ENCODE data around the gene SOCS6.

Gene SOCS6

GRCh38 chr18:70337139-70337972, 48.5 kb downstream of the SOCS6 start:
- TF ChIP-seq REST (IDR thresholded peaks at IDR 0.05; ENCODE audit: low read depth) (no peak), MAX (IDR thresholded peaks at IDR 0.05) (no peak), TAF1 (IDR thresholded peaks at IDR 0.05; ENCODE audit: low read depth) (no peak), TEAD4 (IDR thresholded peaks at IDR 0.05) (no peak), ZBTB7A (IDR thresholded peaks at IDR 0.05; ENCODE audit: low read depth) (no peak), EGR1 (IDR thresholded peaks at IDR 0.05) (no peak), EP300 (IDR thresholded peaks at IDR 0.05; ENCODE audit: borderline replicate concordance) (no peak)

- TF ChIP-seq REST (IDR thresholded peaks at IDR 0.05; ENCODE audit: low read depth) (no peak), USF1 (IDR thresholded peaks at IDR 0.05) (no peak), YY1 (IDR thresholded peaks at IDR 0.05; ENCODE audit: low read depth) (no peak), FOXM1 (IDR thresholded peaks at IDR 0.05; ENCODE audit: borderline replicate concordance, low read depth) (no peak), CEBPB (IDR thresholded peaks at IDR 0.05) (no peak), MAX (IDR thresholded peaks at IDR 0.05) (no peak), EP300 (IDR thresholded peaks at IDR 0.05; ENCODE audit: borderline replicate concordance) (no peak), TEAD4 (IDR thresholded peaks at IDR 0.05) (no peak), ZBTB7A (IDR thresholded peaks at IDR 0.05; ENCODE audit: low read depth) (no peak), TAF1 (IDR thresholded peaks at IDR 0.05; ENCODE audit: low read depth) (no peak), TCF12 (IDR thresholded peaks at IDR 0.05; ENCODE audit: low read depth) (no peak), NFIC (IDR thresholded peaks at IDR 0.05) (no peak)
Observed at GRCh38 chr18:70338890-70339289, 50.0 kb downstream of the SOCS6 start.

- TF ChIP-seq CREB1 (IDR thresholded peaks at IDR 0.05; ENCODE audit: low read depth) (no peak), USF1 (IDR thresholded peaks at IDR 0.05) (no peak), FOXM1 (IDR thresholded peaks at IDR 0.05; ENCODE audit: borderline replicate concordance, low read depth) (no peak), YY1 (IDR thresholded peaks at IDR 0.05; ENCODE audit: low read depth) (no peak), EP300 (IDR thresholded peaks at IDR 0.05; ENCODE audit: borderline replicate concordance) (no peak), EGR1 (IDR thresholded peaks at IDR 0.05) (no peak), NFIC (IDR thresholded peaks at IDR 0.05) (no peak), RAD21 (IDR thresholded peaks at IDR 0.05; ENCODE audit: low read depth) (no peak), MAX (IDR thresholded peaks at IDR 0.05) (no peak), CEBPB (IDR thresholded peaks at IDR 0.05) (no peak), TEAD4 (IDR thresholded peaks at IDR 0.05) (no peak), REST (IDR thresholded peaks at IDR 0.05; ENCODE audit: low read depth) (no peak), TCF12 (IDR thresholded peaks at IDR 0.05; ENCODE audit: low read depth) (no peak), ZBTB7A (IDR thresholded peaks at IDR 0.05; ENCODE audit: low read depth) (no peak)
Observed at GRCh38 chr18:70339915-70340314, 51.1 kb downstream of the SOCS6 start.

GRCh38 chr18:70349316-70349715, 60.5 kb downstream of the SOCS6 start:
- TF ChIP-seq FOXM1 (IDR thresholded peaks at IDR 0.05; ENCODE audit: borderline replicate concordance, low read depth) = no peak
- no peak for TF ChIP-seq REST (IDR thresholded peaks at IDR 0.05; ENCODE audit: low read depth)
- TF ChIP-seq USF1 (IDR thresholded peaks at IDR 0.05) = no peak
- no peak for TF ChIP-seq TEAD4 (IDR thresholded peaks at IDR 0.05)
- no peak for TF ChIP-seq NFIC (IDR thresholded peaks at IDR 0.05)
- no peak for TF ChIP-seq EGR1 (IDR thresholded peaks at IDR 0.05)

All from Ishikawa (cell line).